ENCODE data around the gene CDKN1B. TPM values are rescaled to one million over a fixed set of nuclear protein-coding genes. Genes with fewer than 3 reads are reported as not detected.

The CDKN1B gene
- total RNA-seq, 1 experiment from 2014 or later, result 27.4 TPM

GRCh38 chr12:12700254-12700653 lies 16.9 kb upstream of the CDKN1B start:
- no peak for DNase-seq (ENCODE audit: low read depth)

- DNase-seq (ENCODE audit: low read depth), result no peak
Observed at GRCh38 chr12:12701457-12701856, 15.7 kb upstream of the CDKN1B start.

- peak; percentile 90 for DNase-seq (ENCODE audit: low read depth)
Observed at GRCh38 chr12:12704593-12705230, 12.5 kb upstream of the CDKN1B start.

DNA sequence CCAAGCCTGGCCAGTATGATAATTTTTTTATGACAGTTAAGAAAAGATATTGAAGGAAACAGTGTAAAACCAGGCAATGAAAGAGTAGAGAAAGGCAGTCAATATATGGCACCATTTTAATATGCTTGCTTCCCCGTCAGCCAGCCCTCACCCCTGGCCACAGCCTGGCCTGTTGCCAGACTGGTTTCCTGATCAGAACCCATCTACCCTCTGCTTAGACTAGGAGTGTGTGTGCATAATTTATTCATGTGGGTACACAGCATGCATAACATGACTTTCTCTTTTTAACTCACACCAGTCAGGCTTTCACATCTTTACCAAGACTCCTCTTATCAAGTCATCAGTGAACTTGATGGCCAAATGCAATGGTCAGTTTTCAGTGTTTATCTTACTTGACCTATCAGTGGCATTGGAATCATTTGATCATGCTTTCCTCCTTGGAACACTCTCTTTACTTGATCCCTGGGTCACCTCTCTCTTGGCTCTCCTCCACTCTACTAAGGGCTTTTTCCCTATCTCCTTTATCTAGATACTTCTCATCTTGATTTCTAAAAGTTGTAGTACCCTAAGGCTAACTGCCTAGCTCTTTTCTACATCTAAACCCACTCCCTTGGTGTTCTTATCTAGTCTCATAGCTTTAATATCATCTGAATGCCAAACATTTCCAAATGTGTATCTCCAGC lies 11.2 kb upstream of the CDKN1B start:
- DNase-seq (ENCODE audit: low read depth), result no peak

- DNase-seq (ENCODE audit: low read depth), result no peak
Observed at GRCh38 chr12:12713932-12714275, 3.3 kb upstream of the CDKN1B start.

GRCh38 chr12:12714276-12715021 lies 2.7 kb upstream of the CDKN1B start:
- no peak for DNase-seq (ENCODE audit: low read depth)

DNA sequence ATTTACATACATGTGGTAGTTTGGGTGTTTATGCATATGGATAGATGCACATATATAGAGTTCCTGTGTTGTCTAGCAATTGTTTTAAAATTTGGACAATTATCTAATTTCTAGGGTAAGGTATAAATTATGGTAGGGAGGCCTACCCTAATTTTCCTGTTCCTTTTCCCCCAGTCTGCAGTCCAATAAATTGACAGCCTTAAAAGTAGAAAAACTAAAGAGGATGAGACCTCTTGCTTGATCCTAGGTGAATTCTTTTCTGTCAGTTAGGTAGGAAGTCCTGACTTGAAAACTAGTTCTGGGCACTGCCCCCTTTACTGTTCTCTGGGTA lies 2.1 kb upstream of the CDKN1B start:
- DNase-seq (ENCODE audit: low read depth), result no peak

DNA sequence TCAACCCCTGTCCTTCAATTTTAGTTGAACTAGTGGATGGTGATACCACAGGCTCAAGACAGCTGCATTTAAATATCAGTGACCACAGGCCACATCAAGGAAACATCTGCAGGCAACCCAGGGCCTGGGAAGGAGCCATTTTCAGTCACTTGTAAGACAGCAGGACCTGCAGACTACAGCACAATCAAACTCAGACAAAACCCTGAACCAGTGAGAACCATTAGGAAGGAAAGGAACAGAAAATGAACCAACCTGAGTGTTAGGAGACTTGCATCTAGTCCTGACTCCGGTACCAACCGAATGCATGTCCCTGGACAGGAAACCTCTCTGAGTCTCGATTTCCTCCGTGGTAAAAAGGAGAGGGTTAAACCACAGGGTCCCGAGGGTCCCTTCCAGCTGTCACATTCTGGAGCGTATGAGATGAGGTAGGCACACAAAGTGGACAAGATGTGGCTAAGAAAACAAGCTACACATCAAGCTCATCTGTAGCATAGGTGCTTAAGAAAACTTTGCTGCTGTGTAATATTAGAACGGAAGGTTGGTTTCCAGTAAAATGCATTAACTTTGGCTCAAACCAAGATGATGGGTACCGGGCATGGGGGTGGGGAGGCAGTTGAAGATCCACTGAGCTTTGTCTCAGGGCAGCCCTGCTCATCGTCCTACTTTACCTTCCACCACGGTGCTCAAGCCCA lies 1.6 kb upstream of the CDKN1B start:
- peak; percentile 66 for DNase-seq (ENCODE audit: low read depth)

GRCh38 chr12:12716151-12716792 lies 896 bp upstream of the CDKN1B start:
- DNase-seq (ENCODE audit: low read depth), result peak; percentile 25

DNA sequence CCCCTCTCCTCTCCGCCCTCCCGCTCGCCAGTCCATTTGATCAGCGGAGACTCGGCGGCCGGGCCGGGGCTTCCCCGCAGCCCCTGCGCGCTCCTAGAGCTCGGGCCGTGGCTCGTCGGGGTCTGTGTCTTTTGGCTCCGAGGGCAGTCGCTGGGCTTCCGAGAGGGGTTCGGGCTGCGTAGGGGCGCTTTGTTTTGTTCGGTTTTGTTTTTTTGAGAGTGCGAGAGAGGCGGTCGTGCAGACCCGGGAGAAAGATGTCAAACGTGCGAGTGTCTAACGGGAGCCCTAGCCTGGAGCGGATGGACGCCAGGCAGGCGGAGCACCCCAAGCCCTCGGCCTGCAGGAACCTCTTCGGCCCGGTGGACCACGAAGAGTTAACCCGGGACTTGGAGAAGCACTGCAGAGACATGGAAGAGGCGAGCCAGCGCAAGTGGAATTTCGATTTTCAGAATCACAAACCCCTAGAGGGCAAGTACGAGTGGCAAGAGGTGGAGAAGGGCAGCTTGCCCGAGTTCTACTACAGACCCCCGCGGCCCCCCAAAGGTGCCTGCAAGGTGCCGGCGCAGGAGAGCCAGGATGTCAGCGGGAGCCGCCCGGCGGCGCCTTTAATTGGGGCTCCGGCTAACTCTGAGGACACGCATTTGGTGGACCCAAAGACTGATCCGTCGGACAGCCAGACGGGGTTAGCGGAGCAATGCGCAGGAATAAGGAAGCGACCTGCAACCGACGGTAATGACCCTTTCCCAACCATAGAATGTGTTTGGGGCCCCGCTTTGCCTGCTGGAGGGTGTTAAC lies 615 bp downstream of the CDKN1B start:
- DNase-seq (ENCODE audit: low read depth), result peak; percentile 30

DNA sequence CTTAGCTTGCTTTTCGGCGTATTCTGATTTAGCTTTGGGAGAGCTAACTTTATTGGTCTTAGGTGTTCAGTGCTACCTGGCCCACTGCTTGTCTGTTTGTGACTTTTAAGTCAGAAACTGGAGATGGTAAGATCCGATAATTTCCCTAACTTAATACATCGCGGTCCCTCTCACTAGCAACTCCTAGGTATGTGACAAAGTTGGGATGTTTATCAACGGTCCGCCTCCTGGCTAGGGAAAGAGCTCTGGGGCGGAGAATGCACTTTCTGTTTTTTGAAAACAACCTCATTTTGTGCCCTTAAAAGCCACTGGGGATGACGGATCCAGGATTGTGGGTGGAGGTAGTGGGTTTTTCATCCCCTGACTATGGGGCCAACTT lies 1.2 kb downstream of the CDKN1B start:
- peak; percentile 11 for DNase-seq (ENCODE audit: low read depth)

DNA sequence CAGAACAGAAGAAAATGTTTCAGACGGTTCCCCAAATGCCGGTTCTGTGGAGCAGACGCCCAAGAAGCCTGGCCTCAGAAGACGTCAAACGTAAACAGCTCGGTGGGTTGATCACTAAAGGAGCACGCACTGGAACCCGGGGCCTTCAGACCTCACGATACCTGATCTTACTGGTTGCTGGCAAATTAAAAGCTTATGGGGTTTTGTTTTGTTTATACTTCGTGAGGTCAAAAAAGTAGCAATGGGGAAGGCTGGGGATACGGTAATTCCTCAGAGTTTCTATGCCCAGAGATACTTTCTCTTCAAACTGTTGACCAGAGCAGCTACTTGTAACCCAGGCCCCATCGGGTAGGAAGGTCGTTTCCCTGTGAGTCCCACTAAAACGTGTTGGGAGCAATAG lies 1.7 kb downstream of the CDKN1B start:
- peak; percentile 39 for DNase-seq (ENCODE audit: low read depth)

GRCh38 chr12:12719496-12719895 lies 2.3 kb downstream of the CDKN1B start:
- DNase-seq (ENCODE audit: low read depth), result peak; percentile 41

DNA sequence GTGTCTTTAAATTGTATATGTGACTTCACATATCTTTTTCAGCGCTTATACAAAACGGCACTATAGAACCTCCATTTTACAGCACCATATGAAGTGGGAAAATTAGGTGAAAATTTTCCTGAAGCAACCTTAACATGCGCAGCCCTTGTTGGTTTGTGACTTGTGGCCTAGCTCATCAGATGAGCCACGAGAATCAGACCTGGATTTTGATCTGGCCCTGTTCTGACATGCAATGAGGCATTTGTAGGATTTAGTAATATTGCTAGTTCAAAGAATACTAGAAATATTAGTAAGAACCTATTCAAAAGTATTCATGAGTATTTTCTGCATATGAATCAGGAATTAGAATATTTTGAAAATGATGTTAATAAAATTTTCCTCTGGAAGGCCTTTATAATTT lies 2.9 kb downstream of the CDKN1B start:
- peak; percentile 29 for DNase-seq (ENCODE audit: low read depth)

DNA sequence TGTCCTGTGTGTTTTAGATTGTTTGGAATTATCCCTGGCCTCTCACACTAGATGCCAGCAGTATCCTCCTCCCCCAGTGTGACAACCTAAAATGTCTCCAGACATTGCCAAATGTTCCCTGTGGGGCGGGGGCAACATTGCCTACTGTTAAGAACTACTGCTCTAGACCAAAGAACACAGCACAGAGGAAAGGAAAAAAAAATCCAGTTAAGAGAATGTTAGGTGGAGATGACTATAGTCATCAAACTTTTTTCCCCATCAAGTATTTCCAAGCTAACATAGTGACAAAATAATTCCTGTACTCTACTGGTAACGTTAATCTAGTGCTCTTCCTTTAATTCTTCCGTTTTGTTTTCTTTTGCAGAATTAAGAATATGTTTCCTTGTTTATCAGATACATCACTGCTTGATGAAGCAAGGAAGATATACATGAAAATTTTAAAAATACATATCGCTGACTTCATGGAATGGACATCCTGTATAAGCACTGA lies 3.5 kb downstream of the CDKN1B start:
- peak; percentile 48 for DNase-seq (ENCODE audit: low read depth)

DNA sequence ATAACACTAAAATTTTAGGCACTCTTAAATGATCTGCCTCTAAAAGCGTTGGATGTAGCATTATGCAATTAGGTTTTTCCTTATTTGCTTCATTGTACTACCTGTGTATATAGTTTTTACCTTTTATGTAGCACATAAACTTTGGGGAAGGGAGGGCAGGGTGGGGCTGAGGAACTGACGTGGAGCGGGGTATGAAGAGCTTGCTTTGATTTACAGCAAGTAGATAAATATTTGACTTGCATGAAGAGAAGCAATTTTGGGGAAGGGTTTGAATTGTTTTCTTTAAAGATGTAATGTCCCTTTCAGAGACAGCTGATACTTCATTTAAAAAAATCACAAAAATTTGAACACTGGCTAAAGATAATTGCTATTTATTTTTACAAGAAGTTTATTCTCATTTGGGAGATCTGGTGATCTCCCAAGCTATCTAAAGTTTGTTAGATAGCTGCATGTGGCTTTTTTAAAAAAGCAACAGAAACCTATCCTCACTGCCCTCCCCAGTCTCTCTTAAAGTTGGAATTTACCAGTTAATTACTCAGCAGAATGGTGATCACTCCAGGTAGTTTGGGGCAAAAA lies 4.1 kb downstream of the CDKN1B start:
- DNase-seq (ENCODE audit: low read depth), result peak; percentile 24

GRCh38 chr12:12721814-12722434 lies 4.8 kb downstream of the CDKN1B start:
- no peak for DNase-seq (ENCODE audit: low read depth)

DNA sequence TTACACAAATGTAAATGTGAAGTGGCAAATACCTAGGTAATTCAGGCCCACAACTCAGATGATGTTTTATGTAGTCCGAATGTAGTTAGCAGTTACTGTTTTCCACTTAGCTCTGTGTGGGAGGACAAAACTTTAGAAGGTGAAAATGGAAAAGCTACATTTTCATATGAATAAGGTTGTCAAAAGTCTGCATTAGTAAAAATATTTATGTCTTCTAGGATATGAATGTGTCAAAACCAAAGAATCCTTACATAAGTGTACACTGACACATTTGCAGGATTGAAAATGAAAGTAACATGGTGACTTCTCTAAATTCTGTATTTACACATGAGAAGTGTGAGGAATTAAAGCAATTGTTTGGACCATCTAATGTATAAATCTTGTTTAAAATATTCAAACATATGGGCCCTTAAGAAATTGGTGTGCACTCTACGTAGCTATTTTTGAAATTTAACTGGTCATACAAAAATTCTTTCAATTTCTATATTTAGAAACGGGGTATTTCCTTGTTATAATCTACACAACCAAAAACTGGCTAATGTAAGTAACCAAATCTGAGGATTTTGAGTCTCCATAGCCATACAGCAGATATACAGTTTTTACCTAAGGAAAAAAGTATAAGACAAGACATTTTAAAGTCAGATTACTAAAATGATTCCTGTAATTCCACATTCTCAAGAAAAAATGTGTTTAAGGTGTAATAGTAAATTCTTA lies 5.4 kb downstream of the CDKN1B start:
- DNase-seq (ENCODE audit: low read depth), result peak; percentile 66

DNA sequence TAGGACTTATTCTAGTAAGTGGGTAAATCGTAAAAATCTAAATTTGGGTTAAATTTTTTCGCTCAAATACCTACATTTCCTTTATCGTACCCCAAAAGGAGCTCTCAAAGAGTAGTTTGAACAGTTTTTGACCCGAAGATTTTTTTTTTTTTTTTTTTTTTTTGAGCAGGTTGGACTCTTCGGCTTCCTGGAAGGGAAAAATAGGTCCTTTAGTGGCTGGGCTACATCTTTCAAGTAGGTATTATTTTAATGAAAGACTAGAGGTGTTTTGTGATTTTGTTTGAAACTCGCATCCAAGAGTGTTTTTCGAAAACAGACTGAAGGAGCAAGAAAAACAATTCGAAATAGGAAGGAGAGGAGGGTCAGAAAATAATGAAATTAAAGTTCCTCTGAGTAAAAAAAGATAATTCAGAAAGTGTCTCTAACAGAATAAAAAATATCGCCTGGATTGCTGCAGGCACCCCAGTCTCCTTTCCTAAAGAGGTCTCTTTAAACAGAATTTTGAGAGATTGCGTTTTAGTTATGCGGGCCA lies 6.0 kb downstream of the CDKN1B start:
- peak; percentile 18 for DNase-seq (ENCODE audit: low read depth)
